ENCODE measurements around the gene EIF4B.
"Not testable (repeated sequence)": the region's sequence is repeated elsewhere in the genome, so short reads cannot be mapped to it uniquely, and the experiment has no call there.

The EIF4B gene

DNA sequence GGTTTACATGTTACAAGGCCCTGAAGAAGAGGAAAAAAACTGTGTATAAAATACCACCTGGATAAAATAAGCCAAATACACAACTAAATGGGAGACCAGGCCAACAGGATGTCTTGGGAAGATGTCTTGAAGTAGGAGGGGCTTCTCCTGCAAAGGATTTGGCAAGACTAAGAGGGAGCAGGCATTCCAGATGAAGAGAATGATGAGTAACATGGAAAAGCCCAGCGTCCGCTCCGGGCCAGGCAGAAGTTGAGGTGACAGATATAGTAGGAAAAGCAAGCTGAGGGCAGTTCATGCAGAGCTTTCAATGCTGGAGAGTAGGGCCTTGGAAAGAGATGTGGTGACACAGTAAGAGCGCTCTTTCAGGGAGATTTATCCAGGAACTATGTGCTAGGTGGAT lies 16.1 kb upstream of the EIF4B start:
- DNase-seq: no peak
- in situ Hi-C loops (cut with HindIII; ENCODE audit: low pct_ligation_motif_present, low pct_unique_long_range_greater_than_20kb, low sequenced_read_pairs): loop anchor here (25.0 kb wide), 2 partner anchors 103 to 628 kb away; partner anchors contain the start of gene KRT85

DNA sequence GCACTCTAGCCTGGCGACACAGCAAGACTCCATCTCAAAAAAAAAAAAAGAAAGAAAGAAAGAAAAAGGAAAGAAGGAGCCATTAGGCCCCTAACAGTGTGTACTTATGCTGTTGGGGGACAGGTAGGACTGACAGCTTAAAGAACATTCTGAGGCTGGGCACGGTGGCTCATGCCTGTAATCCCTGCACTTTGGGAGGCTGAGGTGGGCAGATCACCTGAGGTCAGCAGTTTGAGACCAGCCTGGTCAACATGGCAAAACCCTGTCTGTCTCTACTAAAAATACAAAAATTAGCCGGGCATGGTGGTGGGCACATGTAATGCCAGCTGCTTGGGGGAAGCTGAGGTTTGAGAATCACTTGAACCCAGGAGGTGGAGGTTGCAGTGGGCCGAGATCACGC lies 14.0 kb upstream of the EIF4B start:
- not testable (repeated sequence) for DNase-seq
- in situ Hi-C loops (cut with HindIII; ENCODE audit: low pct_ligation_motif_present, low pct_unique_long_range_greater_than_20kb, low sequenced_read_pairs): loop anchor here (25.0 kb wide), 2 partner anchors 105 to 630 kb away; partner anchors contain the start of gene KRT85

DNA sequence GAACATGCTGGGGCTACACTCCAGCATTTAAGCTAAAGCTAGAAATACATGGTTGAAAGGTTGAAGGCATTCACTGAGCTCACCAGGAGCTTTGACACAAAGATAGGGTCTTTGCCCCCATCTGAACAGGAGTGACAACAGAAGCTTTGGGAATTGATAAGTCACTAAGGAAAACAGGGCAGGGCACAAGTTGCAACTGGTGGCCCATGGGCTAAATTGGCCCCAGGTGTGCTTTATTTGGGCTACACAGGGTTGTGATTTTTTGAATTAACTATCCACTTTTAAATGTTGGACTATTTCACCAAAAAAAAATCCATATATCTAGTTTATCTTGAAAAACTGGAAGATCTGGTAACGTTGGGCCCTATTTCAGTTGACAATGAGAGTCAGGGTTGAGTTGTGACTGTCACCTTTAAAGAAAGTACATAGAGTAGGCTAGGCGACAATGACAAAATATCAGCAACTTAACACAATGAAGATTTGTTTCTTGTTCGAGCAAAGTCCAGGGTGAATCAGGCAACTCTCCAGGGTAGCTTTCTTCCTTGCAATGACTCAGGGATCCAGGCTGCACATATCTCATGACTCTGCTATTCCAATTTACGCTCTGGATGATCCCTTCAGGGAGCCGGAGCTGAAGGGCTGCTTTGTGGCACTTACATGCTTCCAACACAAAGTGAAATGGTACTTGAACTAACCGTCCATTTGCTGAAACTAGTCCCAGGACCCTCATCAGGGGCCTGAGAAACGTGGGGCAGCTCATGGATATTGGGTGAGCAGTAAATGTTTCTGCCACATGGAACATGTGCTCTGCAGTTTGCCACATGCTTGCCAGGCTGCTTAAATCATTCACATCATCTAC lies 13.3 kb upstream of the EIF4B start:
- in situ Hi-C loops (cut with HindIII; ENCODE audit: low pct_ligation_motif_present, low pct_unique_long_range_greater_than_20kb, low sequenced_read_pairs): loop anchor here (25.0 kb wide), 2 partner anchors 106 to 631 kb away; partner anchors contain the start of gene KRT85
- peak; percentile 90 for DNase-seq

GRCh38 chr12:52993558-52993869 lies 12.7 kb upstream of the EIF4B start:
- no peak for DNase-seq
- in situ Hi-C loops (cut with HindIII; ENCODE audit: low pct_ligation_motif_present, low pct_unique_long_range_greater_than_20kb, low sequenced_read_pairs): loop anchor here (25.0 kb wide), 2 partner anchors 106 to 631 kb away; partner anchors contain the start of gene KRT85

- peak; percentile 85 for DNase-seq
- in situ Hi-C loops (cut with HindIII; ENCODE audit: low pct_ligation_motif_present, low pct_unique_long_range_greater_than_20kb, low sequenced_read_pairs): no loop called here
Measured at GRCh38 chr12:53004178-53004577, 2.1 kb upstream of the EIF4B start.

GRCh38 chr12:53004582-53004981 lies 1.7 kb upstream of the EIF4B start:
- in situ Hi-C loops (cut with HindIII; ENCODE audit: low pct_ligation_motif_present, low pct_unique_long_range_greater_than_20kb, low sequenced_read_pairs): no loop called here
- peak; percentile 53 for DNase-seq

DNA sequence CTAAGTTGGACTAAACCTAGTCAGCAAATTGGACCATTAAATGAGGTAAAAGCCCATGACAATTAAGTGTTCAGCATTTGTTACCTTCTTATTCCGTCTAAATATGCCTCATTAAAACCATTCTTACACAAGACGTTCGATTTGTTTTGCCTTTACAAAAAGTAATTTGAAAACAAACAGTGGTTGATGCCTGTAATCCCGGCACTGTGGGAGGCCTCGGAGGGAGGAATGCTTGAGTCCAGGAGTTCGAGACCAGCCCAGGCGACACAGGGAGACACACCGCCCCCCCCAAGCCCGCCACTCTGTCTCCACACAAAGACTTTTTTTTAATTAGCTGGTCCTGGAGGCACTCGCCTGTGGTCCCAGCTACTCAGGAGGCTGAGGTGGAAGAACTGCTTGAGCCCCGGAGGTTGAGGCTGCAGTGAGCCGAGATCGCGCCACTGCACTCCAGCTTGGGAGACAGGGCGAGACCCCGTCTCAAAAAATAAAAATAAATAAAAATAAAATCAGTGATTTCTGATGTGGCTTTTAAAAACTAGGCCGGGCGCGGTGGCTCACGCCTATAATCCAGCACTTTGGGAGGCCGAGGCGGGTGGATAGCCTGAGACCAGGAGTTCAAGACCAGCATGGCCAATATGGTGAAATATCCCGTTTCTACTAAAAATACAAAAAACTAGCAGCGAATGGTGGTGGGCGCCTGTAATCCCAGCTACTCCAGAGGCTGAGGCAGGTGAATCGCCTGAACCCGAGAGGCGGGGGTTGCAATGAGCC lies 856 bp upstream of the EIF4B start:
- in situ Hi-C loops (cut with HindIII; ENCODE audit: low pct_ligation_motif_present, low pct_unique_long_range_greater_than_20kb, low sequenced_read_pairs): no loop called here
- DNase-seq: peak; percentile 20

- DNase-seq: peak; percentile 87
- in situ Hi-C loops (cut with HindIII; ENCODE audit: low pct_ligation_motif_present, low pct_unique_long_range_greater_than_20kb, low sequenced_read_pairs): no loop called here
Measured at GRCh38 chr12:53006810-53007309, 604 bp downstream of the EIF4B start.

DNA sequence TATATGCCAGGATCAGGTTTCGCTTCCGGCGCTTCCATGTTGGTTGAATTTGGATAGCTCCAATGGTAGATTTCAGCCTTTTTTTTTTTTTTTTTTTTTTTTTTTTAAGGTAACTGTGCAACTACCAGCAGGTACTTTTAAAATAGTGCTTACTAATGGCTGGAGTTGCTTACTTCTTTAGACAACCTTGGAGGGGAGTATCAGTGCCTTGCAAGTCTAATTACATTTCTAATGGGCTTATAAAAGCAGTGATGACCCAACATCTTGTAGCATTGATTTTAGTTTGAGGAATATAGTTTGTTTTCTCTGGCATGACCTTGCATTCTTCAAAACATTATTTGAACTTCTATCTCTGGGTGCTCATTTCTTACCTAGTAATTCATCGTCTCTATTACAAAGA lies 1.1 kb downstream of the EIF4B start:
- in situ Hi-C loops (cut with HindIII; ENCODE audit: low pct_ligation_motif_present, low pct_unique_long_range_greater_than_20kb, low sequenced_read_pairs): no loop called here

DNA sequence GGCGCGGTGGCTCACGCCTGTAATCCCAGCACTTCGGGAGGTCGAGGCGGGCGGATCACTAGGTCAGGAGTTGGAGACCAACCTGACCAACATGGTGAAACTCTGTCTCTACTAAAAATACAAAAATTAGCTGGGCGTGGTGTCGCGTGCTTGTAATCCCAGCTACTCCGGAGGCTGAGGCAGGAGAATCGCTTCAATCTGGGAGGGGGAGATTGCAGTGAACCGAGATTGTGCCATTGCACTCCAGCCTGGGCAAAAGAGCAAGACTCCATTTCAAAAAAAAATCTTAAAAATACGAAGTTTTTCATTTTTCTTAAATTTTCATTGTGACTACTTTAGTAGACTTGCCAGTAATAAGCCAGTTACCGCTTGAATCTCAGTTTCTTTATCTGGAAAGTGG lies 2.5 kb downstream of the EIF4B start:
- in situ Hi-C loops (cut with HindIII; ENCODE audit: low pct_ligation_motif_present, low pct_unique_long_range_greater_than_20kb, low sequenced_read_pairs); DNase-seq: not testable (repeated sequence)

More for the DNA sequence above, 1.1 kb downstream of the EIF4B start:
- no peak for DNase-seq

GRCh38 chr12:53010955-53011354 lies 4.7 kb downstream of the EIF4B start:
- in situ Hi-C loops (cut with HindIII; ENCODE audit: low pct_ligation_motif_present, low pct_unique_long_range_greater_than_20kb, low sequenced_read_pairs): no loop called here
- DNase-seq: no peak

GRCh38 chr12:53011889-53012288 lies 5.6 kb downstream of the EIF4B start:
- no peak for DNase-seq
- in situ Hi-C loops (cut with HindIII; ENCODE audit: low pct_ligation_motif_present, low pct_unique_long_range_greater_than_20kb, low sequenced_read_pairs): no loop called here

DNA sequence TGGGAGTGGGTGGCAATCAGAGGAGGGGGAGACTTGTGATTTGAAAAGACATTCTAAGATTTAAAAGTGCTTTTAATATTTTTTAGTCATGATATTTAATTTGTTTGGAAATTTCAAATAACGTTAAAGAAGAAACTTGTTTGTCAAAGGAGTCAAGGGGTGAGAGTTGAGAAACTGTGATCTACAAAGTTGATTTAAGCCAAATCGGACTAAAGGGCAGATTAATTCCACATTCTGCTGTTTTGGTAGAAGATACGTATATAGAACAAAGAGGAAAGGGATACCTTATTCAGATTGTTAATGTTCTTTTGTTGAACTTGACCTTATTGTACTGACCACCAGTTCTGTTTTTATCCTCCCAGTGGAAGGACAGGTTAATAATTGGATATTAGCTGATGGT lies 6.7 kb downstream of the EIF4B start:
- no peak for DNase-seq
- in situ Hi-C loops (cut with HindIII; ENCODE audit: low pct_ligation_motif_present, low pct_unique_long_range_greater_than_20kb, low sequenced_read_pairs): no loop called here

GRCh38 chr12:53014709-53015108 lies 8.5 kb downstream of the EIF4B start:
- no peak for DNase-seq
- in situ Hi-C loops (cut with HindIII; ENCODE audit: low pct_ligation_motif_present, low pct_unique_long_range_greater_than_20kb, low sequenced_read_pairs): no loop called here

DNA sequence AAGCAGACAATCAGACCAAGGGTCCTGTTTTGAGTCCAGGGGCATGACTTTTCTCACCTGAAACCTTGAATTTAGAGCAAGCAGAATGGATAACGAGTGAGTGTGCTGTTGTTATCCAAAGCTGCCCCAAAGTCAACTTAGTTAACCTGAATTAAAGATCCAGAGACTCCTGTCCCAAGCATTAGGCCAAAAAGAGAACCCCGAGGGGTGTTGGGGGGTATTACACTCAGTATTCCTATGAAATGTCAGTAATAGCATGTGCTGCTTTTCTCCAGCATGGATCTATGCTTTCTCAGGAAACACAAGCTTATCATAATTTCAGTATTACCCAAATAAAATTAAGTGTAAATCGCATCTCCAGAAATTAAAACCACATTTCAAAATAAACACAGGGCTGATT lies 19.0 kb downstream of the EIF4B start:
- in situ Hi-C loops (cut with HindIII; ENCODE audit: low pct_ligation_motif_present, low pct_unique_long_range_greater_than_20kb, low sequenced_read_pairs): no loop called here
- DNase-seq: no peak

DNA sequence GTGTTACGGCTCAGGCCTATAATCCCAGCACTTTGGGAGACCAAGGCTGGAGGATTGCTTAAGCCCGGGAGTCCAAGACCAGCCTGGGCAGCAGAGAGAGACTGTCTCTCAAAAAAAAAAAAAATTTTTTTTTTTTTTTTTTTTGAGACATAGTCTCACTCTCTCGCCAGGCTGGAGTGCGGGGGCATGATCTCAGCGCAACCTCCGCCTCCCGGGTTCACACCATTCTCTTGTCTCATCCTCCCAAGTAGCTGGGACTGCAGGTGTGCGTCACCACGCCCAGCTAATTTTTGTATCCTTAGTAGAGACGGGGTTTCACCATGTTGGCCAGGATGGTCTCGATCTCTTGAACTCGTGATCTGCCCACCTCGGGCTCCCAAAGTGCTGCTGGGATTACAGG lies 20.8 kb downstream of the EIF4B start:
- DNase-seq: not testable (repeated sequence)

DNA sequence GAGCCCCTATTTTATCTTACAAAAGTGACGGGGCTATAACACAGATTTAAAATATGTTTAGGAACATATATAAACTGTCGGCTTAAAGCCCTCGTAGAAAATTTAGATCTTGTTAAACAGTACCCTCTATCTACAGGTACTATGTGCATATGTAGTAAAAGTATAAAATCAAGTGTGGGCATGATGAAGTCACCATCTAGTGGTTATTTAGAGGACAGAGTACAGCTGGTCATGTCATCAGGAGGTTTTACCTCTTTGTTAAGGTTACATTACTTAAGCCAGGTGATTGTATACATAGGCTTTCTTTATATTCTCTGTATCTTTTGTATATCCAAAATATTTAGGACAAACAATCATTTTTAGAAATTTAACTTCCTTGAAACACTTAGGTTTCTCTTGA lies 25.4 kb downstream of the EIF4B start:
- in situ Hi-C loops (cut with HindIII; ENCODE audit: low pct_ligation_motif_present, low pct_unique_long_range_greater_than_20kb, low sequenced_read_pairs): no loop called here
- no peak for DNase-seq

More for the DNA sequence above, 20.8 kb downstream of the EIF4B start:
- in situ Hi-C loops (cut with HindIII; ENCODE audit: low pct_ligation_motif_present, low pct_unique_long_range_greater_than_20kb, low sequenced_read_pairs): not testable (repeated sequence)

GRCh38 chr12:53033832-53034231 lies 27.6 kb downstream of the EIF4B start:
- in situ Hi-C loops (cut with HindIII; ENCODE audit: low pct_ligation_motif_present, low pct_unique_long_range_greater_than_20kb, low sequenced_read_pairs); DNase-seq: not testable (repeated sequence)

GRCh38 chr12:53034459-53034858 lies 28.2 kb downstream of the EIF4B start:
- in situ Hi-C loops (cut with HindIII; ENCODE audit: low pct_ligation_motif_present, low pct_unique_long_range_greater_than_20kb, low sequenced_read_pairs): no loop called here
- no peak for DNase-seq

All from ACHN (cell line).